Loucy (cell line): ENCODE data around the gene KCNAB3.

ENCODE experiments used
- EZH2phosphoT487 ChIP-seq: fragments of 200-600 bp; IDR thresholded peaks from 2 replicates; pipeline ENCODE4 v1.6.1; 2018; ENCODE audit warnings: antibody characterized with exemption, mild to moderate bottlenecking, moderate library complexity, borderline replicate concordance
- TF ChIP-seq, protein P1 (sequence below): fragments of 200-600 bp; sonication (generic); conservative IDR thresholded peaks from 2 replicates; pipeline ENCODE4 v1.5.1; 2014; ENCODE audit warnings: mild to moderate bottlenecking, antibody characterized with exemption, low read length

GRCh38 chr17:7909089-7909488, 20.6 kb downstream of the KCNAB3 start:
- TF ChIP-seq, protein P1, sequence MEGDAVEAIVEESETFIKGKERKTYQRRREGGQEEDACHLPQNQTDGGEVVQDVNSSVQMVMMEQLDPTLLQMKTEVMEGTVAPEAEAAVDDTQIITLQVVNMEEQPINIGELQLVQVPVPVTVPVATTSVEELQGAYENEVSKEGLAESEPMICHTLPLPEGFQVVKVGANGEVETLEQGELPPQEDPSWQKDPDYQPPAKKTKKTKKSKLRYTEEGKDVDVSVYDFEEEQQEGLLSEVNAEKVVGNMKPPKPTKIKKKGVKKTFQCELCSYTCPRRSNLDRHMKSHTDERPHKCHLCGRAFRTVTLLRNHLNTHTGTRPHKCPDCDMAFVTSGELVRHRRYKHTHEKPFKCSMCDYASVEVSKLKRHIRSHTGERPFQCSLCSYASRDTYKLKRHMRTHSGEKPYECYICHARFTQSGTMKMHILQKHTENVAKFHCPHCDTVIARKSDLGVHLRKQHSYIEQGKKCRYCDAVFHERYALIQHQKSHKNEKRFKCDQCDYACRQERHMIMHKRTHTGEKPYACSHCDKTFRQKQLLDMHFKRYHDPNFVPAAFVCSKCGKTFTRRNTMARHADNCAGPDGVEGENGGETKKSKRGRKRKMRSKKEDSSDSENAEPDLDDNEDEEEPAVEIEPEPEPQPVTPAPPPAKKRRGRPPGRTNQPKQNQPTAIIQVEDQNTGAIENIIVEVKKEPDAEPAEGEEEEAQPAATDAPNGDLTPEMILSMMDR, result no peak
- TF ChIP-seq EZH2phosphoT487, result no peak
